Measurements from ENCODE around the gene ABHD17B.

- TF ChIP-seq, protein P1, sequence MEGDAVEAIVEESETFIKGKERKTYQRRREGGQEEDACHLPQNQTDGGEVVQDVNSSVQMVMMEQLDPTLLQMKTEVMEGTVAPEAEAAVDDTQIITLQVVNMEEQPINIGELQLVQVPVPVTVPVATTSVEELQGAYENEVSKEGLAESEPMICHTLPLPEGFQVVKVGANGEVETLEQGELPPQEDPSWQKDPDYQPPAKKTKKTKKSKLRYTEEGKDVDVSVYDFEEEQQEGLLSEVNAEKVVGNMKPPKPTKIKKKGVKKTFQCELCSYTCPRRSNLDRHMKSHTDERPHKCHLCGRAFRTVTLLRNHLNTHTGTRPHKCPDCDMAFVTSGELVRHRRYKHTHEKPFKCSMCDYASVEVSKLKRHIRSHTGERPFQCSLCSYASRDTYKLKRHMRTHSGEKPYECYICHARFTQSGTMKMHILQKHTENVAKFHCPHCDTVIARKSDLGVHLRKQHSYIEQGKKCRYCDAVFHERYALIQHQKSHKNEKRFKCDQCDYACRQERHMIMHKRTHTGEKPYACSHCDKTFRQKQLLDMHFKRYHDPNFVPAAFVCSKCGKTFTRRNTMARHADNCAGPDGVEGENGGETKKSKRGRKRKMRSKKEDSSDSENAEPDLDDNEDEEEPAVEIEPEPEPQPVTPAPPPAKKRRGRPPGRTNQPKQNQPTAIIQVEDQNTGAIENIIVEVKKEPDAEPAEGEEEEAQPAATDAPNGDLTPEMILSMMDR (IDR thresholded peaks at IDR 0.05) = no peak
- TF ChIP-seq POLR2AphosphoS5 (IDR thresholded peaks at IDR 0.05; ENCODE audit: low read depth, low read length) (no peak), SIN3A (IDR thresholded peaks at IDR 0.05; ENCODE audit: borderline replicate concordance, insufficient read depth, low read depth, low read length) (no peak), TCF7L2 (IDR thresholded peaks at IDR 0.05; ENCODE audit: low read depth, low read length) (no peak)
Measured at GRCh38 chr9:71925834-71926233, 14.8 kb upstream of the ABHD17B start.

Data from Panc1 (cell line).